Measurements from ENCODE around the gene ARRB1. TPM values are rescaled to one million over a fixed set of nuclear protein-coding genes. Genes with fewer than 3 reads are reported as not detected.
A peak's percentile ranks its signal among the peaks of the same experiment; 100 is the strongest.
"Not testable (repeated sequence)": the region's sequence is repeated elsewhere in the genome, so short reads cannot be mapped to it uniquely, and the experiment has no call there.

The ARRB1 gene
- total RNA-seq, 1 donor from 2014 or later = 53.8 TPM

DNA sequence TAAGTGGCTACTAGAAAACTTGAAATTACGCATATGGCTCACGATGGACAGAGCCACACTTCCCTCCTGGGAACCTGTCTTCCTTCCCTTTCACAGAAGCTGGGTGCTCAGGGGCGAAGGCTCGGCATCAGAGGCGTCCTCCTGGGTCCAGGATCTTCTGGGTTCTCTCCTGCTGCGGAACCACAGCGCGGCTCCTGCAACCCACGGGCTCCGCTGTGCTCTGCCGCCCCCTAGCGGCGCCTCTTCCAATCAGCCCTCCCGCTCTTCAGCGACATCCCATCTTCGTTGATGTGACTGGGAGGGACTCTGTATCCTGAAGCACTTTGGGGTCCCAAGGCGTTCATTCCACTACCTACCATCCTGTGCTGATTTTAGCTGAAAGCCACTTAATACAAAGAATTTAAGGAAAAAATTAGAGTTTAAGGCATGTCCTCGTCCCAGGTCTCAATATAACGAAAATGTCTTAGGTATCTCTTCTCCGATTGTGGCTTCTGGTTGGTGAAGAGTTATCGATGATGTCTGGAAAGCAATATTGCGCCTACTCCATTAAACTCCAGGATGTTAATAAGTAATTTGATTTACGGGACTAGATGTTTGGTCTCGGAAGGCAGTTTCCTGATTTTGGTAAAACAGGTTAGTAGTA, 33.1 kb upstream of the ARRB1 start:
- Mint-ChIP-seq H3K36me3 (ENCODE audit: low read depth) (no peaks in the 10 kb centered on the region), H3K4me3 (no peak overlapping the region), H3K27me3 (ENCODE audit: low read depth) (peaks cover 11% of the 10 kb centered on the region), H3K9me3 (no peaks in the 10 kb centered on the region), H3K27ac (ENCODE audit: unreplicated experiment) (no peak overlapping the region), H3K4me1 (peaks cover 9% of the 10 kb centered on the region)
- DNase-seq (ENCODE audit: low read depth, low spot score) = peak; percentile 73
- peak; percentile 99 for TF ChIP-seq CTCF (conservative IDR thresholded peaks at IDR 0.05)

DNA sequence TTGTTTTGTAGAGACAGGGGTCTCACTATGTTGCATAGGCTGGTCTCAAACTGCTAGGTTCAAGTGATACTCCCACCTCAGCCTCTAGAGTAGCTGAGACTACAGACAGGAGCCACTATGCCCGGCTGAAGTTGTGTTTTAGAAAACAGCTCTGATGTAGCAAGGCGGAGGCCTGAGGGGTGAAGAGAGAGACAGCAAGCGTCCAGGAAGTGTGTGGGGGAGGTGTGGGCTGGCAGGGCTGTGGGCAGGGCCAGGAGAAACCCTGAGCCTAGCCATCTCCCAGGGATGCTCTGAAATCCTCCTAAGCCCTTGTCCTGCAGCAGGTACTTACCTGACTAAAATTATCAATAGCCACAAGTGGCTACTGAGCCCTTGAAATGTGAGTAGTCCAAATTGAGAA, 31.8 kb upstream of the ARRB1 start:
- DNase-seq (ENCODE audit: low read depth, low spot score) = no peak
- H3K36me3 Mint-ChIP-seq (ENCODE audit: low read depth) = no peaks in the 10 kb centered on the region
- H3K27me3 Mint-ChIP-seq (ENCODE audit: low read depth) = peaks cover 11% of the 10 kb centered on the region
- H3K4me3 Mint-ChIP-seq = no peak overlapping the region
- H3K4me1 Mint-ChIP-seq = peaks cover 9% of the 10 kb centered on the region
- no peaks in the 10 kb centered on the region for H3K9me3 Mint-ChIP-seq
- no peak overlapping the region for H3K27ac Mint-ChIP-seq (ENCODE audit: unreplicated experiment)
- TF ChIP-seq CTCF (conservative IDR thresholded peaks at IDR 0.05) = no peak

DNA sequence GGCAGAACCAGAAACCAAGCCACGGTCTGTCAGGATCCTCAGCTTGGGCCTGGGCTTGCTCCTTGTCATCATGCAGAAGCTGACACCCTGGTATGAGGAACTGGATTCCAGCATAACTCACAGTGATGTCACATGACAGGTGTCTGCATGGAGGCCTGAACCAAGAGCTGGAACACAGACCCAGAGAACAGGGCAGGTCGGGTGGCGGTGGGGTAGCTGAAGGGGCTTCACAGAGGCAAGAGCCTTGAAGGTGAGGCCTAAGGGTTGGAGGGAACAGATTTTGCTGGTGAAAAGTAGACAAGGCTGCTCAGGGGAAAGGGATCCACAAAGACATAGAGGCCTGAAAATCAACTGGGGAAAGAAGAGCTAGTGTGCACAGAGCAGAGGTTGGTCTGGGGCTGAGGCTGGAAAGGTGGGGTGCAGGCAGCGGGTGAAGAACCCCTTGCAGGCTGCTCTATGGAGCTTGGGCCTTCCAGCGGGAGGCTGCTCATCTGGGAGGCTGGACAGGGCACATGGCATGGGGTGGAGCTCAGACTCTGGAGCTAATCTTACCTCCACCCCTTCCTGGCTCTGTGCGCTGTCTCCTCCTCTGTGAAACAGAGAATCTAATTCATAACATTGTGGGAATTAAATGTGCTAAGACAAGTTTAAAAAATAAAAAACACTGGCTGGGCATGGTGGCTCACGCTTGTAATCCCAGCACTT, 29.4 kb upstream of the ARRB1 start:
- DNase-seq (ENCODE audit: low read depth, low spot score) = no peak
- no peak for TF ChIP-seq CTCF (conservative IDR thresholded peaks at IDR 0.05)
- Mint-ChIP-seq H3K36me3 (ENCODE audit: low read depth) (no peaks in the 10 kb centered on the region), H3K4me3 (no peak overlapping the region), H3K27ac (ENCODE audit: unreplicated experiment) (peak overlapping the region; percentile 71), H3K4me1 (peaks cover 9% of the 10 kb centered on the region), H3K9me3 (no peaks in the 10 kb centered on the region), H3K27me3 (ENCODE audit: low read depth) (peaks cover under 1% of the 10 kb centered on the region)

GRCh38 chr11:75380245-75380644, 28.8 kb upstream of the ARRB1 start:
- no peaks in the 10 kb centered on the region for H3K36me3 Mint-ChIP-seq (ENCODE audit: low read depth)
- no peaks in the 10 kb centered on the region for H3K27me3 Mint-ChIP-seq (ENCODE audit: low read depth)
- H3K4me3 Mint-ChIP-seq = no peak overlapping the region
- no peak for TF ChIP-seq CTCF (conservative IDR thresholded peaks at IDR 0.05)
- no peaks in the 10 kb centered on the region for H3K9me3 Mint-ChIP-seq
- no peak overlapping the region for H3K27ac Mint-ChIP-seq (ENCODE audit: unreplicated experiment)
- peaks cover 9% of the 10 kb centered on the region for H3K4me1 Mint-ChIP-seq
- DNase-seq (ENCODE audit: low read depth, low spot score) = no peak

DNA sequence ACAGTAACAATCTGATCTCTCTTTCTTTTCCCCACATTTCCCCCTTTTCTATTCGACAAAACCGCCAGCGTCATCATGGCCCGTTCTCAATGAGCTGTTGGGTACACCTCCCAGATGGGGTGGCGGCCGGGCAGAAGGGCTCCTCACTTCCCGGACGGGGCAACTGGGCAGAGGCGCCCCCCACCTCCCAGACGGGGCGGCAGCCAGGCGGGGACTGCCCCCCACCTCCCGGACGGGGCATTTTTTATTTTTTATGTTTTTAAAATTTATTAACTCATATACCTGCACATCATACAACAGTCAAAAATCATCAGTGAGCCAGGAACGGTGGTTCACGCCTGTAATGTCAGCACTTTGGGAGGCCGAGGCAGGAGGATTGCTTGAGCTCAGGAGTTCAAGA, 27.3 kb upstream of the ARRB1 start:
- not testable (repeated sequence) for H3K36me3 Mint-ChIP-seq (ENCODE audit: low read depth); H3K9me3 Mint-ChIP-seq; H3K27ac Mint-ChIP-seq (ENCODE audit: unreplicated experiment); DNase-seq (ENCODE audit: low read depth, low spot score); H3K4me3 Mint-ChIP-seq; H3K27me3 Mint-ChIP-seq (ENCODE audit: low read depth); H3K4me1 Mint-ChIP-seq

GRCh38 chr11:75376175-75376574, 24.7 kb upstream of the ARRB1 start:
- peak; percentile 25 for TF ChIP-seq CTCF (conservative IDR thresholded peaks at IDR 0.05)
- Mint-ChIP-seq H3K27me3 (ENCODE audit: low read depth) (no peaks in the 10 kb centered on the region), H3K27ac (ENCODE audit: unreplicated experiment) (no peak overlapping the region), H3K4me3 (no peak overlapping the region), H3K4me1 (no peaks in the 10 kb centered on the region), H3K36me3 (ENCODE audit: low read depth) (no peaks in the 10 kb centered on the region), H3K9me3 (no peaks in the 10 kb centered on the region)
- DNase-seq (ENCODE audit: low read depth, low spot score) = no peak
